ENCODE measurements around the gene MSRB2.

DNA sequence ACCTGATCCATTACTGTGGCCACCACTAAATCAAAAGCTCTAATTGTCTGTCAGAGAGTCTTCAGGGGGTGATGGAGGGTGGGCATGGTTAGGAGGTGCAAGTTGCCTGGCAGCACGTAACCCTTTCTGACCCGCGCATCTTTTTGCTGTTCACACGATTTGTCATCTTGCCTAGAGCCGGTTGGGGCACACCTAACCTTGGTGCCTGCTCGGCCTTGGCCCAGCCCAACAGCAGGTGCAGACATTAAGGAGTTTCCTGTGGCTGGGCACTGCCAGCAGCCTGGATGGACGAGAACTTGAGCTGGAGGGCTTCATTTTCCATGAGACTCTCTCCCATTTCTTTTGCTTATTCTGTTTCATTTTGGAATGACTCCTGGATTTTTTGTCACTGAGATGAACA is 55.7 kb downstream of the MSRB2 start:
- TF ChIP-seq SIN3A (IDR thresholded peaks at IDR 0.05; ENCODE audit: borderline replicate concordance, insufficient read depth, low read length) (no peak), FOXP2 (optimal IDR thresholded peaks at IDR 0.05; ENCODE audit: borderline replicate concordance, extremely low read depth, extremely low read length, insufficient read depth) (no peak), POLR2AphosphoS5 (IDR thresholded peaks at IDR 0.05; ENCODE audit: low read depth, low read length) (no peak), TAF1 (IDR thresholded peaks at IDR 0.05; ENCODE audit: borderline replicate concordance, insufficient read depth, low read length) (no peak)
- TF ChIP-seq, protein P1, sequence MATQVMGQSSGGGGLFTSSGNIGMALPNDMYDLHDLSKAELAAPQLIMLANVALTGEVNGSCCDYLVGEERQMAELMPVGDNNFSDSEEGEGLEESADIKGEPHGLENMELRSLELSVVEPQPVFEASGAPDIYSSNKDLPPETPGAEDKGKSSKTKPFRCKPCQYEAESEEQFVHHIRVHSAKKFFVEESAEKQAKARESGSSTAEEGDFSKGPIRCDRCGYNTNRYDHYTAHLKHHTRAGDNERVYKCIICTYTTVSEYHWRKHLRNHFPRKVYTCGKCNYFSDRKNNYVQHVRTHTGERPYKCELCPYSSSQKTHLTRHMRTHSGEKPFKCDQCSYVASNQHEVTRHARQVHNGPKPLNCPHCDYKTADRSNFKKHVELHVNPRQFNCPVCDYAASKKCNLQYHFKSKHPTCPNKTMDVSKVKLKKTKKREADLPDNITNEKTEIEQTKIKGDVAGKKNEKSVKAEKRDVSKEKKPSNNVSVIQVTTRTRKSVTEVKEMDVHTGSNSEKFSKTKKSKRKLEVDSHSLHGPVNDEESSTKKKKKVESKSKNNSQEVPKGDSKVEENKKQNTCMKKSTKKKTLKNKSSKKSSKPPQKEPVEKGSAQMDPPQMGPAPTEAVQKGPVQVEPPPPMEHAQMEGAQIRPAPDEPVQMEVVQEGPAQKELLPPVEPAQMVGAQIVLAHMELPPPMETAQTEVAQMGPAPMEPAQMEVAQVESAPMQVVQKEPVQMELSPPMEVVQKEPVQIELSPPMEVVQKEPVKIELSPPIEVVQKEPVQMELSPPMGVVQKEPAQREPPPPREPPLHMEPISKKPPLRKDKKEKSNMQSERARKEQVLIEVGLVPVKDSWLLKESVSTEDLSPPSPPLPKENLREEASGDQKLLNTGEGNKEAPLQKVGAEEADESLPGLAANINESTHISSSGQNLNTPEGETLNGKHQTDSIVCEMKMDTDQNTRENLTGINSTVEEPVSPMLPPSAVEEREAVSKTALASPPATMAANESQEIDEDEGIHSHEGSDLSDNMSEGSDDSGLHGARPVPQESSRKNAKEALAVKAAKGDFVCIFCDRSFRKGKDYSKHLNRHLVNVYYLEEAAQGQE (IDR thresholded peaks at IDR 0.05; ENCODE audit: insufficient read depth in 1 of 2, low read depth in 2 of 2, low read length in 2 of 2): no peak

All from PFSK-1 (cell line).